Measurements from ENCODE around the gene MTHFR.

MTHFR gene

DNA sequence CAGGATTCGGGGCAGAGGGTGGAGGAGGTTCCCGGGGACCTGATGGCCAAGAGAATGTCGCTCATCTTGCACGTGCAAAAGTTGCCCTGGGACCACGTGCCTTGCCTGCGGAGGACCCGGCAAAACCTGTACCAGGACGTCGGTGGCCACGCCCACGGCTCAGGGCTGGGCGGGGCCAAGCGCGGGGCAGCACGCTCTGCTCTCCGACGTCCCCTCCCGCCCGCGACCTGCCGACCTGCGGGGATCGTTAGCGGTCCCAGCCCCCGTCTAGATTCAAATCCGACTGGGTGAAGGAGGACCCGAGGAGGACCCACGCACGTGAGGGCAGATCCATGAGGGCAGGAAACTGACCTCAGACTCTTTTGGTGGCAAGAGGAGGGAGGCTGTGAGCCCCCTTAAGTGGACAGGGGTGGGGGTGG lies 43.8 kb downstream of the MTHFR start, which contains the start of gene C1orf167:
C1orf167 (plus strand) TSS at position 206 of the 419 bp plus-strand sequence. CDS start 2,208 bp downstream, outside the sequence.
- H3K4me3 ChIP-seq, result no peak within 1 kb of the TSS
- H3K9me3 ChIP-seq, result no peaks in the 10 kb centered on the region
- no peak for TF ChIP-seq CTCF (IDR thresholded peaks at IDR 0.05)
- H3K36me3 ChIP-seq, result no peaks in the 10 kb centered on the region
- no peaks in the 10 kb centered on the region for H3K4me1 ChIP-seq
- intact Hi-C loops (cut with DNase I; ENCODE audit: low total_unique reads), result no loop called here
- no peak for DNase-seq
- H3K27me3 ChIP-seq, result peaks cover 0 to 46% of the 10 kb centered on the region in 2 donors
- H3K27ac ChIP-seq, result no peak within 1 kb of the TSS

GRCh38 chr1:11761285-11761684 lies 44.5 kb downstream of the MTHFR start:
- DNase-seq, result no peak
- intact Hi-C loops (cut with DNase I; ENCODE audit: low total_unique reads), result no loop called here
- H3K27ac ChIP-seq, result no peak overlapping the region
- no peak overlapping the region for H3K4me3 ChIP-seq
- H3K4me1 ChIP-seq, result no peaks in the 10 kb centered on the region
- no peak for TF ChIP-seq CTCF (IDR thresholded peaks at IDR 0.05)
- H3K9me3 ChIP-seq, result no peaks in the 10 kb centered on the region
- H3K36me3 ChIP-seq, result no peaks in the 10 kb centered on the region
- H3K27me3 ChIP-seq, result peaks cover 0 to 39% of the 10 kb centered on the region in 2 donors

DNA sequence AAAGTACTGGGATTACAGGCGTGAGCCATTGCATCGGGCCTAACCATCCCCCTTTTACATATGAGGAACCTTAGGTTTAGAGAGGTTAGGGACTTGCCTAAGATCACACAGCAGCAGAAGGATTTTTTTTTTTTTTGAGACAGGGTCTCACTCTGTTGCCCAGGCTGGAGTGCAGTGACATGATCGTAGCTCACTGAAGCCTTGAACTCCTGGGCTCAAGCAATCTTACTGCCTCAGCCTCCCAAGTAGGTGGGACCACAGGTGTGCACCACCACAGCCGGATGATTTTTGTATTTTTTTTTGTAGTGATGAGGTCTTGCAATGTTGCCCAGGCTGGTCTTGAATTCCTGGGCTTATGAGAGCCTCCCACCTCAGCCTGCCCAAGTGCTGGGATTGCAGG lies 46.0 kb downstream of the MTHFR start:
- H3K4me1 ChIP-seq, result no peaks in the 10 kb centered on the region
- H3K27me3 ChIP-seq, result peaks cover 0 to 41% of the 10 kb centered on the region in 2 donors
- no peak for DNase-seq
- no peak overlapping the region for H3K27ac ChIP-seq
- intact Hi-C loops (cut with DNase I; ENCODE audit: low total_unique reads), result no loop called here
- H3K4me3 ChIP-seq, result no peak overlapping the region
- no peaks in the 10 kb centered on the region for H3K36me3 ChIP-seq
- no peaks in the 10 kb centered on the region for H3K9me3 ChIP-seq
- TF ChIP-seq CTCF (IDR thresholded peaks at IDR 0.05), result no peak

DNA sequence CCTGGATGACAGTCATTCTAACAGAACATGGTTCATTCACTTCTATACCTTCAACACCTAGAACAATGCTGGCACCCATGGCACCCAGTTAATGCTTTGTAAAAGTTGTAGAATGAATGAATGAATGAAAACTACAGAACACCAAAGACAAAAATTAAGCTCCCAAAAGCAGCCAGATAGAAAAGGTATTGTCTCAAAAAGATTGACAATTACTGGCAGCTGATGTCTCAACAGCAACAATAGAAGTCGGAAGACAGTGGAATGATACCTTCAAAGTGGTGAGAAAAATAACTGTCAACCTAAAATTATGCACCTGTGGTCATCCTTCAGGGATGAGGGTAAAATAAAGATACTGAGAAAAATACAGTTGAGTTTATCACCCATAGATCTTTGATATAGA lies 48.7 kb downstream of the MTHFR start:
- TF ChIP-seq CTCF (IDR thresholded peaks at IDR 0.05), result no peak
- intact Hi-C loops (cut with DNase I; ENCODE audit: low total_unique reads), result no loop called here
- Histone ChIP-seq H3K9me3 (no peaks in the 10 kb centered on the region), H3K4me3 (no peak overlapping the region), H3K4me1 (no peaks in the 10 kb centered on the region), H3K27ac (no peak overlapping the region), H3K36me3 (no peaks in the 10 kb centered on the region), H3K27me3 (peaks cover 0 to 37% of the 10 kb centered on the region in 2 donors)
- DNase-seq, result no peak

- DNase-seq, result no peak
- TF ChIP-seq CTCF (IDR thresholded peaks at IDR 0.05), result no peak
- Histone ChIP-seq H3K9me3 (no peaks in the 10 kb centered on the region), H3K27me3 (peaks cover 0 to 16% of the 10 kb centered on the region in 2 donors), H3K27ac (no peak overlapping the region), H3K4me3 (no peak overlapping the region), H3K36me3 (peaks cover 16 to 31% (median 25%) of the 10 kb centered on the region in 3 donors), H3K4me1 (no peaks in the 10 kb centered on the region)
- intact Hi-C loops (cut with DNase I; ENCODE audit: low total_unique reads), result no loop called here
Observed at GRCh38 chr1:11753555-11754208, 52.1 kb downstream of the MTHFR start.

Data from tibial artery (tissue), 4 donors.